Panc1 (cell line): ENCODE measurements around the gene SPOCK1. TPM values are rescaled to one million over a fixed set of nuclear protein-coding genes. Genes with fewer than 3 reads are reported as not detected.

Experiments used
- ATAC-seq: fragments of 200-7000 bp; cut with Tn5 transposase; 2 replicates; pipeline ENCODE4 v1.9.1; 2020; ENCODE audit warnings: mild to moderate bottlenecking, moderate library complexity
- BruUV-seq: library from RNA; stranded (reverse); fragments of 400-500 nt; replicated peaks from 2 replicates; lab custom pipeline; 2021; lab: Mats Ljungman, UMichigan
- CTCF ChIA-PET: fragments of 300-600 bp; sonication (Branson Sonifier 250); formaldehyde crosslinking; loops from one replicate; lab custom pipeline; 2022; ENCODE audit warnings: antibody characterized with exemption; lab: Charles Lee
- POLR2A ChIA-PET: fragments of 300-600 bp; sonication (Branson Sonifier 250); formaldehyde crosslinking; loops from one replicate; lab custom pipeline; 2022; ENCODE audit warnings: antibody characterized with exemption; lab: Charles Lee
- DNase-seq: peaks from one replicate; pipeline ENCODE4 v3.0.0-alpha.2; 2010; ENCODE audit warnings: low read depth, low spot score
- H3K27ac ChIP-seq: 2 replicates; pipeline ENCODE4 v1.5.1; 2011; ENCODE audit warnings: mild to moderate bottlenecking, low read length, inconsistent platforms
- H3K27me3 ChIP-seq: fragments of 200-500 bp; sonication (Bioruptor generic); 2 replicates; pipeline ENCODE4 v1.6.0; 2014; ENCODE audit warnings: low read length, inconsistent platforms; ENCODE audit not compliant: control insufficient read depth, insufficient read depth
- H3K36me3 ChIP-seq: fragments of 200-500 bp; sonication (Bioruptor generic); 2 replicates; pipeline ENCODE4 v1.5.1; 2014; ENCODE audit warnings: inconsistent platforms, mild to moderate bottlenecking, low read length, moderate library complexity; ENCODE audit not compliant: control insufficient read depth, insufficient read depth
- H3K4me1 ChIP-seq: 2 replicates; pipeline ENCODE4 v1.5.1; 2011; ENCODE audit warnings: inconsistent platforms, mild to moderate bottlenecking, low read length, moderate library complexity; ENCODE audit not compliant: control insufficient read depth, insufficient read depth
- H3K4me3 ChIP-seq, 2 experiments: 2 replicates each; pipeline ENCODE4 v1.5.1; 2011 to 2012; ENCODE audit warnings: low read depth in 2 of 2, low read length in 2 of 2, mild to moderate bottlenecking in 2 of 2, inconsistent platforms in 1 of 2, moderate library complexity in 1 of 2
- H3K9me3 ChIP-seq: fragments of 200-500 bp; sonication (Bioruptor generic); 2 replicates; pipeline ENCODE4 v1.5.1; 2014; ENCODE audit warnings: low read depth, mild to moderate bottlenecking, inconsistent platforms, low read length, moderate library complexity; ENCODE audit not compliant: control insufficient read depth, insufficient read depth
- CTCF ChIP-seq: fragments of 450-650 bp; IDR thresholded peaks from 2 replicates; pipeline ENCODE4 v1.5.1; 2017; ENCODE audit warnings: mild to moderate bottlenecking
- POLR2AphosphoS5 ChIP-seq: IDR thresholded peaks from 2 replicates; pipeline ENCODE4 v1.6.1; 2012; ENCODE audit warnings: mild to moderate bottlenecking, low read depth, low read length, moderate library complexity
- SIN3A ChIP-seq: IDR thresholded peaks from 2 replicates; pipeline ENCODE4 v1.6.1; 2012; ENCODE audit warnings: low read depth, mild to moderate bottlenecking, low read length, moderate library complexity, borderline replicate concordance; ENCODE audit not compliant: insufficient read depth
- TCF7L2 ChIP-seq: IDR thresholded peaks from 2 replicates; pipeline ENCODE4 v1.6.1; 2011; ENCODE audit warnings: mild to moderate bottlenecking, low read depth, low read length, inconsistent platforms
- in situ Hi-C: cut with HindIII; loops from 2 replicates; pipeline ENCODE4 v1.10.0; 2016; ENCODE audit warnings: low sequenced_read_pairs, low pct_unique_long_range_greater_than_20kb
- intact Hi-C: fragments of 100-400 bp; cut with micrococcal nuclease; formaldehyde crosslinking; loops from one replicate; pipeline ENCODE4 v1.10.0; 2022; ENCODE audit not compliant: unreplicated experiment
- total RNA-seq: library from RNA; stranded (reverse); gene quantifications from one replicate; pipeline ENCODE4 v1.2.1, GENCODE V29; 2021; ENCODE audit not compliant: unreplicated experiment
- TF ChIP-seq, protein P1 (sequence below), 2 experiments: IDR thresholded peaks; 2 replicates each; pipeline ENCODE4 v1.6.1; 2011 to 2012; ENCODE audit warnings: low read depth in 2 of 2, control low read depth in 1 of 2, low read length in 1 of 2, mild to moderate bottlenecking in 1 of 2, moderate library complexity in 1 of 2; ENCODE audit not compliant: insufficient read depth in 1 of 2

Gene SPOCK1
- total RNA-seq, 1 experiment from 2014 or later = 15.6 TPM

- Histone ChIP-seq H3K36me3 (no peaks in the 10 kb centered on the region), H3K9me3 (no peaks in the 10 kb centered on the region), H3K27me3 (no peaks in the 10 kb centered on the region), H3K4me1 (no peaks in the 10 kb centered on the region), H3K27ac (no peak overlapping the region), H3K4me3 (no peak overlapping the region)
- ATAC-seq = no peak
- intact Hi-C loops (no loop called here), in situ Hi-C loops (no loop called here)
- ChIA-PET CTCF (no interaction called here), POLR2A (no interaction called here)
- no peak for TF ChIP-seq SIN3A
- TF ChIP-seq, protein P1, sequence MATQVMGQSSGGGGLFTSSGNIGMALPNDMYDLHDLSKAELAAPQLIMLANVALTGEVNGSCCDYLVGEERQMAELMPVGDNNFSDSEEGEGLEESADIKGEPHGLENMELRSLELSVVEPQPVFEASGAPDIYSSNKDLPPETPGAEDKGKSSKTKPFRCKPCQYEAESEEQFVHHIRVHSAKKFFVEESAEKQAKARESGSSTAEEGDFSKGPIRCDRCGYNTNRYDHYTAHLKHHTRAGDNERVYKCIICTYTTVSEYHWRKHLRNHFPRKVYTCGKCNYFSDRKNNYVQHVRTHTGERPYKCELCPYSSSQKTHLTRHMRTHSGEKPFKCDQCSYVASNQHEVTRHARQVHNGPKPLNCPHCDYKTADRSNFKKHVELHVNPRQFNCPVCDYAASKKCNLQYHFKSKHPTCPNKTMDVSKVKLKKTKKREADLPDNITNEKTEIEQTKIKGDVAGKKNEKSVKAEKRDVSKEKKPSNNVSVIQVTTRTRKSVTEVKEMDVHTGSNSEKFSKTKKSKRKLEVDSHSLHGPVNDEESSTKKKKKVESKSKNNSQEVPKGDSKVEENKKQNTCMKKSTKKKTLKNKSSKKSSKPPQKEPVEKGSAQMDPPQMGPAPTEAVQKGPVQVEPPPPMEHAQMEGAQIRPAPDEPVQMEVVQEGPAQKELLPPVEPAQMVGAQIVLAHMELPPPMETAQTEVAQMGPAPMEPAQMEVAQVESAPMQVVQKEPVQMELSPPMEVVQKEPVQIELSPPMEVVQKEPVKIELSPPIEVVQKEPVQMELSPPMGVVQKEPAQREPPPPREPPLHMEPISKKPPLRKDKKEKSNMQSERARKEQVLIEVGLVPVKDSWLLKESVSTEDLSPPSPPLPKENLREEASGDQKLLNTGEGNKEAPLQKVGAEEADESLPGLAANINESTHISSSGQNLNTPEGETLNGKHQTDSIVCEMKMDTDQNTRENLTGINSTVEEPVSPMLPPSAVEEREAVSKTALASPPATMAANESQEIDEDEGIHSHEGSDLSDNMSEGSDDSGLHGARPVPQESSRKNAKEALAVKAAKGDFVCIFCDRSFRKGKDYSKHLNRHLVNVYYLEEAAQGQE (IDR thresholded peaks at IDR 0.05; ENCODE audit: insufficient read depth in 1 of 2, low read depth in 2 of 2, low read length in 1 of 2) = no peak
- no peak for TF ChIP-seq TCF7L2
- TF ChIP-seq CTCF = no peak
- DNase-seq = no peak
- no TSS peak for BruUV-seq
Observed at GRCh38 chr5:137001026-137001569, 498.0 kb downstream of the SPOCK1 start.

- POLR2A ChIA-PET = no interaction called here
- Histone ChIP-seq H3K27ac (no peak overlapping the region), H3K36me3 (no peaks in the 10 kb centered on the region), H3K27me3 (no peaks in the 10 kb centered on the region), H3K4me3 (no peak overlapping the region), H3K9me3 (no peaks in the 10 kb centered on the region), H3K4me1 (no peaks in the 10 kb centered on the region)
- no peak for ATAC-seq
- CTCF ChIA-PET = no interaction called here
- TF ChIP-seq, protein P1 (IDR thresholded peaks at IDR 0.05; ENCODE audit: insufficient read depth in 1 of 2, low read depth in 2 of 2, low read length in 1 of 2) = no peak
- TF ChIP-seq SIN3A (no peak), CTCF (no peak), TCF7L2 (no peak), POLR2AphosphoS5 (no peak)
- DNase-seq = no peak
- intact Hi-C loops = no loop called here
- in situ Hi-C loops = no loop called here
- no TSS peak for BruUV-seq
Observed at GRCh38 chr5:136999787-137000186, 499.3 kb downstream of the SPOCK1 start.
